ENCODE data around the gene BHLHE23.

GRCh38 chr20:62957136-62958117 lies 49.3 kb downstream of the BHLHE23 start:
- TF ChIP-seq CTCF (IDR thresholded peaks at IDR 0.05) (no peak), POLR2A (IDR thresholded peaks at IDR 0.05) (no peak)

All from suprapubic skin (tissue), 3 donors.